HG03342 (cell line): ENCODE results near the gene CBFA2T3.

Experiments
- ATAC-seq: cut with Tn5 transposase; IDR thresholded peaks from one replicate; pipeline ENCODE4 v1.9.1; 2021; ENCODE audit warnings: mild to moderate bottlenecking, moderate library complexity; ENCODE audit not compliant: unreplicated experiment

Gene CBFA2T3

DNA sequence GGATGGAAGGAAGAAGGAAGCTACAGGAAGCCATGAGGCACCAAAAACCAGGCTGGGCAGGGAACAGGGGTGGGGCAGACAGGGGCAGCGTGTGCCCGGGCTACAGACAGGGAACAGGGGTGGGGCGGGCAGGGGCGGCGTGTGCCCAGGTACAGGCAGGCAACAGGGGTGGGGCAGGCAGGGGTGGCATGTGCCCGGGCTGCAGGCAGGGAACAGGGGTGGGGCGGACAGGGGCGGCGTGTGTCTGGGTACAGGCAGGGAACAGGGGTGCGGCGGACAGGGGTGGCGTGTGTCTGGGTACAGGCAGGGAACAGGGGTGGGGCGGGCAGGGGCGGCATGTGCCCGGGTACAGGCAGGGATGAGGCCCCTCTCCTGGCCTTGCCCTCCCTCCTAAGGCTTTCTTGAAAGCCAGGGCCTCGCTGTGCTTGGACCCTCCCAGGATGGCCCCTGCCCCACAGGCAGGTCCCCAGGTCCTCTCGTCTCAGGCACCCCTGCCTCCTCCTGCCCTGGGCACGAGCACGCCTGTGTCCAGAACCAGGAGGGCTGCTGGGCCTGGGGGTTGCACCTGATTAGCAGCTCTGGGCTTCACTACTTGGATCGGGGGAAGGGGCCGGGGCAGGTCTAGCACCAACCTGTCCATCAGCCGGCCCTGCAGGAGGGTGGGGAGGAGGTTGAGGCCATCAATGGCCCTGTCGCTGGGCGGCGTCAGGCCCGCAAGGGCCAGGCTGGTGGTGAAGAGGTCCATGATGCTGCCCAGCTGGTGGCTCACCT, 150.8 kb downstream of the CBFA2T3 start:
- no peak for ATAC-seq

GRCh38 chr16:88825146-88825545, 151.9 kb downstream of the CBFA2T3 start:
- ATAC-seq = no peak
